ENCODE data around the gene TRPV2. TPM values are rescaled to one million over a fixed set of nuclear protein-coding genes. Genes with fewer than 3 reads are reported as not detected.

The TRPV2 gene
- total and polyA plus RNA-seq, 9 of the 15 experiments (the other 6 are each of a cell fraction or from before 2014, with no cell fraction given) = 10.0 to 97.5 (median 30.3) TPM

GRCh38 chr17:16415031-16415924 is at the start of gene TRPV2 (continued):
- TF ChIP-seq DACH1 (IDR thresholded peaks at IDR 0.05; ENCODE audit: partially characterized antibody) (no peak), ATF3 (IDR thresholded peaks at IDR 0.05) (no peak), ATF3 (CRISPR knock-in tag; conservative IDR thresholded peaks at IDR 0.05) (no peak), NFXL1 (CRISPR knock-in tag; IDR thresholded peaks at IDR 0.05) (no peak), EP400 (IDR thresholded peaks at IDR 0.05) (peak; percentile 21), POLR2AphosphoS5 (IDR thresholded peaks at IDR 0.05; ENCODE audit: control insufficient read depth, insufficient read depth, low read depth, low read length) (0 out of 2 replicates have a peak, but pooled peaks have one; percentile 45), SMC3 (conservative IDR thresholded peaks at IDR 0.05; ENCODE audit: insufficient read depth, low read depth, low read length) (peak; percentile 39; the same call in 1 of the 2 replicates), CC2D1A (IDR thresholded peaks at IDR 0.05) (peak; percentile 20; the same call in 1 of the 2 replicates), ZBTB17 (CRISPR knock-in tag; IDR thresholded peaks at IDR 0.05) (0 out of 2 replicates have a peak, but pooled peaks have one; percentile 21), XRCC3 (IDR thresholded peaks at IDR 0.05) (no peak), CTCF (IDR thresholded peaks at IDR 0.05 in 2 of 3, conservative IDR thresholded peaks at IDR 0.05 in 1 of 3; ENCODE audit: insufficient read depth in 2 of 3, low read depth in 1 of 3, low read length in 3 of 3) (peak; percentile 78 to 88 (median 83)), RNF219 (CRISPR knock-in tag; IDR thresholded peaks at IDR 0.05) (no peak), ZNF174 (CRISPR knock-in tag; IDR thresholded peaks at IDR 0.05) (no peak), CBFA2T2 (conservative IDR thresholded peaks at IDR 0.05) (0 out of 2 replicates have a peak, but pooled peaks have one; percentile 3), POLR2G (IDR thresholded peaks at IDR 0.05; ENCODE audit: low read depth, low read length) (peak; percentile 75), NRF1 (conservative IDR thresholded peaks at IDR 0.05 in 1 of 2, IDR thresholded peaks at IDR 0.05 in 1 of 2) (peak; percentile 8 to 27; a peak in 1 of 4 replicates), PHF8 (IDR thresholded peaks at IDR 0.05; ENCODE audit: borderline replicate concordance, low read length) (peak; percentile 49; the same call in 1 of the 2 replicates)
